GM21526 (cell line): ENCODE results near the gene ALS2.
"Not testable (repeated sequence)": the region's sequence is repeated elsewhere in the genome, so short reads cannot be mapped to it uniquely, and the experiment has no call there.

Experiments used
- ATAC-seq: cut with Tn5 transposase; IDR thresholded peaks from one replicate; pipeline ENCODE4 v1.9.1; 2021; ENCODE audit warnings: moderate library complexity; ENCODE audit not compliant: unreplicated experiment, low FRiP score

Gene ALS2

GRCh38 chr2:201696151-201696659, 84.5 kb downstream of the ALS2 start:
- no peak for ATAC-seq

GRCh38 chr2:201685156-201685555, 95.6 kb downstream of the ALS2 start:
- no peak for ATAC-seq

GRCh38 chr2:201680743-201681142, 100.0 kb downstream of the ALS2 start:
- no peak for ATAC-seq

- no peak for ATAC-seq
These were observed 102.3 kb downstream of the ALS2 start for GRCh38 chr2:201678401-201678800.

- ATAC-seq, result no peak
These were observed 105.3 kb downstream of the ALS2 start for GRCh38 chr2:201675454-201675853.

GRCh38 chr2:201674794-201675193, 105.9 kb downstream of the ALS2 start:
- ATAC-seq, result no peak

GRCh38 chr2:201674298-201674697, 106.4 kb downstream of the ALS2 start:
- ATAC-seq, result no peak

GRCh38 chr2:201673546-201673945, 107.2 kb downstream of the ALS2 start:
- no peak for ATAC-seq

GRCh38 chr2:201671205-201671604, 109.5 kb downstream of the ALS2 start:
- not testable (repeated sequence) for ATAC-seq

GRCh38 chr2:201669865-201670264, 110.9 kb downstream of the ALS2 start:
- no peak for ATAC-seq

GRCh38 chr2:201668402-201668910, 112.3 kb downstream of the ALS2 start:
- no peak for ATAC-seq

GRCh38 chr2:201664334-201664733, 116.4 kb downstream of the ALS2 start:
- ATAC-seq, result no peak

- no peak for ATAC-seq
These were observed 119.4 kb downstream of the ALS2 start for GRCh38 chr2:201661366-201661765.

- no peak for ATAC-seq
These were observed 120.3 kb downstream of the ALS2 start for GRCh38 chr2:201660293-201660895.

GRCh38 chr2:201656740-201657139, 124.0 kb downstream of the ALS2 start:
- no peak for ATAC-seq

- no peak for ATAC-seq
These were observed 124.6 kb downstream of the ALS2 start for GRCh38 chr2:201656102-201656501.

- no peak for ATAC-seq
These were observed 125.9 kb downstream of the ALS2 start for GRCh38 chr2:201654616-201655384.

- ATAC-seq, result no peak
These were observed 127.5 kb downstream of the ALS2 start for GRCh38 chr2:201653221-201653620.
